Neutrophil (primary cell): ENCODE results near the gene PLEKHM2.

Experiments used
- H3K27ac ChIP-seq: fragments of 200-600 bp; sonication (generic); 2 replicates; pipeline ENCODE4 v1.5.1; 2016; ENCODE audit warnings: mild to moderate bottlenecking, moderate library complexity
- H3K27me3 ChIP-seq: fragments of 200-600 bp; sonication (generic); 2 replicates; pipeline ENCODE4 v1.6.0; 2016; ENCODE audit warnings: mild to moderate bottlenecking
- H3K36me3 ChIP-seq: fragments of 200-600 bp; sonication (generic); 2 replicates; pipeline ENCODE4 v1.5.1; 2017
- H3K4me1 ChIP-seq, 2 experiments: fragments of 200-600 bp in 1 of 2; sonication (generic) in 1 of 2; 1 replicate in 1 of 2; 2 replicates in 1 of 2; pipeline versions ENCODE4 v1.5.1 to v1.6.1; 2013 to 2016; ENCODE audit warnings: low read depth in 1 of 2, low read length in 1 of 2, mild to moderate bottlenecking in 1 of 2, moderate library complexity in 1 of 2; ENCODE audit not compliant: control insufficient read depth in 1 of 2, insufficient read depth in 1 of 2
- H3K4me3 ChIP-seq, 2 experiments: fragments of 200-600 bp in 1 of 2; sonication (generic) in 1 of 2; 1 replicate in 1 of 2; 2 replicates in 1 of 2; pipeline ENCODE4 v1.5.1; 2013 to 2016; ENCODE audit warnings: low read depth in 1 of 2, low read length in 1 of 2, mild to moderate bottlenecking in 1 of 2, moderate library complexity in 1 of 2
- H3K9me3 ChIP-seq: fragments of 200-600 bp; sonication (generic); 2 replicates; pipeline ENCODE4 v1.5.1; 2016
- TF ChIP-seq, protein P1 (sequence below): fragments of 200-600 bp; sonication (generic); IDR thresholded peaks from 2 replicates; pipeline ENCODE4 v1.5.1; 2016; ENCODE audit warnings: antibody characterized with exemption

PLEKHM2 gene

DNA sequence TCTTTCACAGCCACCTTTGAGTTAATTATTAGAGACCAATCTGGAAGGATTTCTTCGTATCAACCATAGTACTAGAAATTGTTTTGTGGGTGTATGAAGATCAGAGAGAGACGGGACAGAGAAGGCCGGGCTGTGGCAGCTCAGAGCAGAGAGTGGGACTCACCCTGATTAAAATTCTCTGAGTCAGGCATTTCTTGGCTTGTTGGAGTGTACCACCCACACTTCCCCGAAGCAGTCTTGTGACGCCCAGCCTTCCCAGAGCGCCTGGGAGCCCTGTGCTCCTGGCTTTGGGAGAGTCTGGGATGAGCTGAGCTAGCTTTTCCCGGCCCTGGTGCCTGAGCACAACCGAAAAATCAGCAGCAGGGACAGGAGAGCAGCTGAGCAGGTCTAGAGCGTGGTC is 19.4 kb downstream of the PLEKHM2 start:
- H3K4me3 ChIP-seq = no peak overlapping the region

DNA sequence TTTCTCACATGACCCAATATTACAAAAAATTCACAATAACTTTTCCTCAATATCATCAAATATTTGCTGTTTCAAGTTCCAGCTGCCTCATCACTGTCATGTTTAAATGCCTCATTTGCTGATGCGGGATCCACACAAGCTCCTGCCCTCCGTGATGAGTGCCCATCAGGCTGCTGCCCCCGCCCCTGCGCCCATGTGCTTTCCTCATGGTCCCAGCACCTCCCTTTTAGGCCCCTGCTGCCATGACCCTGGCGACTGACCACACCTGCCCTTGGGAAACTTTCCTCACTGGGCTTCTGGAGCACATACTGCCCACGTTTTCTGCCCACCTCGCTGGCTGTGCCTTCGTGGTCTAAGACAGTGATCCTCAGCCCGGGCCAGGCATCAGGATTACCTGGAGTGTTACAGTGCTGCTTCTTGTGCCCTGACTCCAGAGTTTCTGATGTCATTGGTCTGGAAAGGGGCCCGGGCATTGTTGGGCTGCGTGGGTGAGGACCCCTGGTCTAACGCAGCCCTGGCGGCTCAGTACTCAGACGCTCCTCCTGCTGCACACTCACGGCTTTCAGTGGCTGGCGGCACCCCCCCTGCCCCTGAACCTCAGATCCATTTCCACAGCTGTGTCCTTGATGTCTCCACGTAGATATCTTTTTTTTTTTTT is 20.5 kb downstream of the PLEKHM2 start:
- no peaks in the 10 kb centered on the region for H3K4me1 ChIP-seq
- H3K9me3 ChIP-seq = no peaks in the 10 kb centered on the region
- H3K36me3 ChIP-seq = peaks cover 21% of the 10 kb centered on the region
- no peak overlapping the region for H3K4me3 ChIP-seq
- H3K27me3 ChIP-seq = no peaks in the 10 kb centered on the region
- TF ChIP-seq, protein P1, sequence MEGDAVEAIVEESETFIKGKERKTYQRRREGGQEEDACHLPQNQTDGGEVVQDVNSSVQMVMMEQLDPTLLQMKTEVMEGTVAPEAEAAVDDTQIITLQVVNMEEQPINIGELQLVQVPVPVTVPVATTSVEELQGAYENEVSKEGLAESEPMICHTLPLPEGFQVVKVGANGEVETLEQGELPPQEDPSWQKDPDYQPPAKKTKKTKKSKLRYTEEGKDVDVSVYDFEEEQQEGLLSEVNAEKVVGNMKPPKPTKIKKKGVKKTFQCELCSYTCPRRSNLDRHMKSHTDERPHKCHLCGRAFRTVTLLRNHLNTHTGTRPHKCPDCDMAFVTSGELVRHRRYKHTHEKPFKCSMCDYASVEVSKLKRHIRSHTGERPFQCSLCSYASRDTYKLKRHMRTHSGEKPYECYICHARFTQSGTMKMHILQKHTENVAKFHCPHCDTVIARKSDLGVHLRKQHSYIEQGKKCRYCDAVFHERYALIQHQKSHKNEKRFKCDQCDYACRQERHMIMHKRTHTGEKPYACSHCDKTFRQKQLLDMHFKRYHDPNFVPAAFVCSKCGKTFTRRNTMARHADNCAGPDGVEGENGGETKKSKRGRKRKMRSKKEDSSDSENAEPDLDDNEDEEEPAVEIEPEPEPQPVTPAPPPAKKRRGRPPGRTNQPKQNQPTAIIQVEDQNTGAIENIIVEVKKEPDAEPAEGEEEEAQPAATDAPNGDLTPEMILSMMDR = no peak
- no peak overlapping the region for H3K27ac ChIP-seq

More for the DNA sequence above, 19.4 kb downstream of the PLEKHM2 start:
- TF ChIP-seq, protein P1 = no peak
- no peak overlapping the region for H3K27ac ChIP-seq
- no peaks in the 10 kb centered on the region for H3K9me3 ChIP-seq
- no peaks in the 10 kb centered on the region for H3K4me1 ChIP-seq
- H3K27me3 ChIP-seq = no peaks in the 10 kb centered on the region
- peaks cover 21% of the 10 kb centered on the region for H3K36me3 ChIP-seq

DNA sequence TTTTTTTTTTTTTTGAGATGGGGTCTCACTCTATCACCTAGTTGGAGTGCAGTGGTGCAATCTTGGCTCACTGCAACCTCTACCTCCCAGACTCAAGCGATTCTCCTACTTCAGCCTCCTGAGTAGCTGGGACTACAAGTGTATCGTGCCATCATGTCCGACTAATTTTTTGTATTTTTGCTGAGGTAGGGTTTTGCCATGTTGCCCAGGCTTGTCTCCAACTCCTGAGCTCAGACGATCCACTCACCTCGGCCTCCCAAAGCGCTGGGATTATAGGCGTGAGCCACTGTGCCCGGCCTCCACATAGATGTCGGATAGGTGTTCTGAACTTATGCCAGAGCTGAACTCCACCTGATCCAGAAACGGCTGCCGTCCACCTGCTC is 21.1 kb downstream of the PLEKHM2 start:
- no peaks in the 10 kb centered on the region for H3K27me3 ChIP-seq
- no peaks in the 10 kb centered on the region for H3K9me3 ChIP-seq
- H3K4me3 ChIP-seq = no peak overlapping the region
- peaks cover 21% of the 10 kb centered on the region for H3K36me3 ChIP-seq
- H3K27ac ChIP-seq = no peak overlapping the region
- no peaks in the 10 kb centered on the region for H3K4me1 ChIP-seq
- TF ChIP-seq, protein P1 = no peak

DNA sequence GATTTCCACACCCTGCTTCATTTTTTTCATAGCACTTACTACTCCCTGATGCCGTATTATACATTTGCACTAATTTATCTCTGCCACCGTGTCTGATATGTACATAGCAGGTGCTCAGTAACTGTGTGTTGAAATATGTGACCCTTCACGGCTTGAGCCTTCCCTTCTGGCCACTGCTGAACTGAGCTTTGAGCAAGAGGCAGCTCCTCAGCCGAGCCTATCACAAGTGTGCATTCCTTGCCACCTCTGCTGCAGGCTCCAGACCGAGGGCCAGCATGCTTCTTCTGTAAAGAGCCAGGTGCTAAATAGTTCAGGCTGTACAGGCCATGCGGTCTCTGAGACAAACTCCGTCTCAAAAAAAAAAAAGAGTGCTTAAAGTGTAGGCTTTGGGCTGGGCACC is 22.6 kb downstream of the PLEKHM2 start:
- H3K4me3 ChIP-seq = no peak overlapping the region
- H3K9me3 ChIP-seq = no peaks in the 10 kb centered on the region
- no peaks in the 10 kb centered on the region for H3K4me1 ChIP-seq
- TF ChIP-seq, protein P1 = no peak
- H3K27ac ChIP-seq = no peak overlapping the region
- no peaks in the 10 kb centered on the region for H3K27me3 ChIP-seq
- H3K36me3 ChIP-seq = peaks cover 20% of the 10 kb centered on the region

DNA sequence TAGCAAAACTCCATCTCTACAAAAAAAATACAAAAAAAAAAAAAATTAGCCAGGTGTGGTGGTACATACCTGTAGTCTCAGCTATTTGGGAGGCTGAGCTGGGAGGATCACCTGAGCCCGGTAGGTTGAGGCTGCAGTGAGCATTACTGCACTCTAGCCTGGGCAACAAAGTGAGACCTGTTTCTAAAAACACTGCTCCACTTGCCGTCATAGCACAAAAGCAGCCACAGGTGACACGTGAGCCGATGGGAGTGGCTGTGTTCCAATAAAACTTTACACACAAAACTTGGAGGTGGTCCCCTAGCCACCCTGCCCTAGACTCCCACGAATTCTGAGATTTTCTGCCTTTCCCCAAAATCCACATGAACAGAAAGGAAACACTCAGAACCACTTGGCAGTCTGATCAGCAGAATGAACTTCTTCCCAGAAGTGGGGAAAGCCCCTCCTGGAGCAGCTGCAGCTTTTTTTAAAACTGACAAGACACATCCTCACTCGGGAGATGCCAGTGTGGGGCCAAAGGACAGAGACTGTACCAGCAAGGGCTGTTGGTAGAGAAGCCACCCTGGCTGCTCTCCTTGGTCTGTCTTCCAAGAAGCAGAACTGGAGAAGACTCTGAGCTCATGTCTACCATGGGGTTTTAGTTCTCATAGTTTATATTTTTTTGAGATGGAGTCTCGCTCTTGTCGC is 23.3 kb downstream of the PLEKHM2 start:
- no peaks in the 10 kb centered on the region for H3K27me3 ChIP-seq
- no peak overlapping the region for H3K27ac ChIP-seq
- H3K4me3 ChIP-seq = no peak overlapping the region
- H3K4me1 ChIP-seq = no peaks in the 10 kb centered on the region
- no peaks in the 10 kb centered on the region for H3K9me3 ChIP-seq
- peaks cover 16% of the 10 kb centered on the region for H3K36me3 ChIP-seq
- TF ChIP-seq, protein P1 = no peak
